ENCODE results near the gene ARID1B. TPM values are rescaled to one million over a fixed set of nuclear protein-coding genes. Genes with fewer than 3 reads are reported as not detected.
A peak's percentile ranks its signal among the peaks of the same experiment; 100 is the strongest.

Gene ARID1B
- total and polyA plus RNA-seq, 2 of the 13 experiments (the other 11 are each of a cell fraction or from before 2014, with no cell fraction given) = 20.1 to 32.6 TPM

DNA sequence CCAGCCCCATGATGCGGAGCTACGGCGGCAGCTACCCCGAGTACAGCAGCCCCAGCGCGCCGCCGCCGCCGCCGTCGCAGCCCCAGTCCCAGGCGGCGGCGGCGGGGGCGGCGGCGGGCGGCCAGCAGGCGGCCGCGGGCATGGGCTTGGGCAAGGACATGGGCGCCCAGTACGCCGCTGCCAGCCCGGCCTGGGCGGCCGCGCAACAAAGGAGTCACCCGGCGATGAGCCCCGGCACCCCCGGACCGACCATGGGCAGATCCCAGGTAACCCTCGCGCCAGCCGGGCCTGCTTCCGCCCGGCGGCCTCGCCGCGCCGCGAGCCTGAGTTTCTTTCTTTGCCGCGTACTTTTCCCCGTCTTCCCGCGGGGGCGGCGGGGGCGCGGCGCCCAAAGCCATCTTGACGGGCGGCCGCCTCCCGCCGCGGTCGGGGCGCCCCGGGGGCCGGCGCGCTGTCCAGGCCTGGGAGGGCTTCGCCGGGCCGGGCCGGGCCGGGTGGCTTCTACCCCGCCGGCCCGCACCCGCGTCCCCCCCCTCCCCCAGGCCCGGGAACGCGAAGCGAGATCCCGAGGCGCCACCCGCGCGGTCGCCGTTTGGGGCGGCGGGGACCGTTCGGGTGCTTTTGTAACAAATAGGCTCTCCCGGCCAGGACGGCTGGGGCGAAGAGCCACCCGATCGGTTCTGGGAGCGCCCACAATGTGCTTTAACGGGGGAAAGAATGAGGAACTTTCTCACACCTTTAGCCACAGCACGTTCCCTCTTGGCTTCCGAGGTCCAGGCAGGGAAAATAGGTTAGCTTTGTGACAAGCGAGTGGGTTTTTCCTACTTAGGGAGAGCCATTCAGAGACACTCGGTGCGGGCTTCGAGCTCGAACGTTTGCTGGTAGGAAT lies 2.3 kb downstream of the ARID1B start (continued):
- TF ChIP-seq ZFP91 (CRISPR knock-in tag; IDR thresholded peaks at IDR 0.05; ENCODE audit: borderline replicate concordance) = 0 out of 2 replicates have a peak, but pooled peaks have one; percentile 40
- TF ChIP-seq, protein P1, sequence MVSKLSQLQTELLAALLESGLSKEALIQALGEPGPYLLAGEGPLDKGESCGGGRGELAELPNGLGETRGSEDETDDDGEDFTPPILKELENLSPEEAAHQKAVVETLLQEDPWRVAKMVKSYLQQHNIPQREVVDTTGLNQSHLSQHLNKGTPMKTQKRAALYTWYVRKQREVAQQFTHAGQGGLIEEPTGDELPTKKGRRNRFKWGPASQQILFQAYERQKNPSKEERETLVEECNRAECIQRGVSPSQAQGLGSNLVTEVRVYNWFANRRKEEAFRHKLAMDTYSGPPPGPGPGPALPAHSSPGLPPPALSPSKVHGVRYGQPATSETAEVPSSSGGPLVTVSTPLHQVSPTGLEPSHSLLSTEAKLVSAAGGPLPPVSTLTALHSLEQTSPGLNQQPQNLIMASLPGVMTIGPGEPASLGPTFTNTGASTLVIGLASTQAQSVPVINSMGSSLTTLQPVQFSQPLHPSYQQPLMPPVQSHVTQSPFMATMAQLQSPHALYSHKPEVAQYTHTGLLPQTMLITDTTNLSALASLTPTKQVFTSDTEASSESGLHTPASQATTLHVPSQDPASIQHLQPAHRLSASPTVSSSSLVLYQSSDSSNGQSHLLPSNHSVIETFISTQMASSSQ (IDR thresholded peaks at IDR 0.05; ENCODE audit: low read depth) = no peak
- TF ChIP-seq, protein P1 (CRISPR knock-in tag; IDR thresholded peaks at IDR 0.05; ENCODE audit: borderline replicate concordance) = 0 out of 2 replicates have a peak, but pooled peaks have one; percentile 1
- TF ChIP-seq, protein P2, sequence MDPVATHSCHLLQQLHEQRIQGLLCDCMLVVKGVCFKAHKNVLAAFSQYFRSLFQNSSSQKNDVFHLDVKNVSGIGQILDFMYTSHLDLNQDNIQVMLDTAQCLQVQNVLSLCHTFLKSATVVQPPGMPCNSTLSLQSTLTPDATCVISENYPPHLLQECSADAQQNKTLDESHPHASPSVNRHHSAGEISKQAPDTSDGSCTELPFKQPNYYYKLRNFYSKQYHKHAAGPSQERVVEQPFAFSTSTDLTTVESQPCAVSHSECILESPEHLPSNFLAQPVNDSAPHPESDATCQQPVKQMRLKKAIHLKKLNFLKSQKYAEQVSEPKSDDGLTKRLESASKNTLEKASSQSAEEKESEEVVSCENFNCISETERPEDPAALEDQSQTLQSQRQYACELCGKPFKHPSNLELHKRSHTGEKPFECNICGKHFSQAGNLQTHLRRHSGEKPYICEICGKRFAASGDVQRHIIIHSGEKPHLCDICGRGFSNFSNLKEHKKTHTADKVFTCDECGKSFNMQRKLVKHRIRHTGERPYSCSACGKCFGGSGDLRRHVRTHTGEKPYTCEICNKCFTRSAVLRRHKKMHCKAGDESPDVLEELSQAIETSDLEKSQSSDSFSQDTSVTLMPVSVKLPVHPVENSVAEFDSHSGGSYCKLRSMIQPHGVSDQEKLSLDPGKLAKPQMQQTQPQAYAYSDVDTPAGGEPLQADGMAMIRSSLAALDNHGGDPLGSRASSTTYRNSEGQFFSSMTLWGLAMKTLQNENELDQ (CRISPR knock-in tag; IDR thresholded peaks at IDR 0.05; ENCODE audit: borderline replicate concordance) = no peak
- peak; percentile 76; the same call in 1 of the 2 replicates for TF ChIP-seq ZC3H13 (CRISPR knock-in tag; IDR thresholded peaks at IDR 0.05)
- no peak for TF ChIP-seq ZNF264 (CRISPR knock-in tag; IDR thresholded peaks at IDR 0.05)
- TF ChIP-seq SRF (IDR thresholded peaks at IDR 0.05; ENCODE audit: low read depth, low read length) = no peak
- TF ChIP-seq, protein P3, sequence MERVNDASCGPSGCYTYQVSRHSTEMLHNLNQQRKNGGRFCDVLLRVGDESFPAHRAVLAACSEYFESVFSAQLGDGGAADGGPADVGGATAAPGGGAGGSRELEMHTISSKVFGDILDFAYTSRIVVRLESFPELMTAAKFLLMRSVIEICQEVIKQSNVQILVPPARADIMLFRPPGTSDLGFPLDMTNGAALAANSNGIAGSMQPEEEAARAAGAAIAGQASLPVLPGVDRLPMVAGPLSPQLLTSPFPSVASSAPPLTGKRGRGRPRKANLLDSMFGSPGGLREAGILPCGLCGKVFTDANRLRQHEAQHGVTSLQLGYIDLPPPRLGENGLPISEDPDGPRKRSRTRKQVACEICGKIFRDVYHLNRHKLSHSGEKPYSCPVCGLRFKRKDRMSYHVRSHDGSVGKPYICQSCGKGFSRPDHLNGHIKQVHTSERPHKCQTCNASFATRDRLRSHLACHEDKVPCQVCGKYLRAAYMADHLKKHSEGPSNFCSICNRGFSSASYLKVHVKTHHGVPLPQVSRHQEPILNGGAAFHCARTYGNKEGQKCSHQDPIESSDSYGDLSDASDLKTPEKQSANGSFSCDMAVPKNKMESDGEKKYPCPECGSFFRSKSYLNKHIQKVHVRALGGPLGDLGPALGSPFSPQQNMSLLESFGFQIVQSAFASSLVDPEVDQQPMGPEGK (CRISPR knock-in tag; IDR thresholded peaks at IDR 0.05) = peak; percentile 58; the same call in 1 of the 2 replicates
- no peak for TF ChIP-seq RAD51 (IDR thresholded peaks at IDR 0.05; ENCODE audit: borderline replicate concordance)
- peak; percentile 2; the same call in 1 of the 2 replicates for TF ChIP-seq TAF1 (CRISPR knock-in tag; IDR thresholded peaks at IDR 0.05)
- TF ChIP-seq, protein P4, sequence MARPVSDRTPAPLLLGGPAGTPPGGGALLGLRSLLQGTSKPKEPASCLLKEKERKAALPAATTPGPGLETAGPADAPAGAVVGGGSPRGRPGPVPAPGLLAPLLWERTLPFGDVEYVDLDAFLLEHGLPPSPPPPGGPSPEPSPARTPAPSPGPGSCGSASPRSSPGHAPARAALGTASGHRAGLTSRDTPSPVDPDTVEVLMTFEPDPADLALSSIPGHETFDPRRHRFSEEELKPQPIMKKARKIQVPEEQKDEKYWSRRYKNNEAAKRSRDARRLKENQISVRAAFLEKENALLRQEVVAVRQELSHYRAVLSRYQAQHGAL (CRISPR knock-in tag; IDR thresholded peaks at IDR 0.05; ENCODE audit: not compliant biosample characterization) = no peak
- TF ChIP-seq, protein P5, sequence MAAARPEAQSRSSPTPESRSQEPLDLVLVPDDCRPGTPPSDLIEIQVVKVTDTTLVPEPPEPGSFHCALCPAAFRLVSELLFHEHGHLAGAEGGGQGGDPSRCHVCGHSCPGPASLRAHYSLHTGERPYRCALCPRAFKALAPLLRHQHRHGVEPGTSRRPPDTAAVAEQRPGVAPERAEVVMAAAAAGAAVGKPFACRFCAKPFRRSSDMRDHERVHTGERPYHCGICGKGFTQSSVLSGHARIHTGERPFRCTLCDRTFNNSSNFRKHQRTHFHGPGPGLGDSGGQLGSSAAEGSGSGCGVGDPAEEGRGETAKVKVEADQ (CRISPR knock-in tag; IDR thresholded peaks at IDR 0.05; ENCODE audit: borderline replicate concordance) = peak; percentile 72; the same call in 1 of the 2 replicates
- no peak for TF ChIP-seq WIZ (CRISPR knock-in tag; IDR thresholded peaks at IDR 0.05)
- no peak for TF ChIP-seq GABPA (IDR thresholded peaks at IDR 0.05; ENCODE audit: low read depth, low read length)
- TF ChIP-seq GABPA (CRISPR knock-in tag; IDR thresholded peaks at IDR 0.05; ENCODE audit: low read depth) = no peak
